22Rv1 (cell line): ENCODE results near the gene TRIM39.

Experiments used
- H3K27ac ChIP-seq: fragments of 450-650 bp; 2 replicates; pipeline ENCODE4 v1.5.1; 2017
- CTCF ChIP-seq: fragments of 450-650 bp; IDR thresholded peaks from 2 replicates; pipeline ENCODE4 v1.5.1; 2017; ENCODE audit warnings: mild to moderate bottlenecking
- ZFX ChIP-seq: fragments of 450-650 bp; IDR thresholded peaks from 2 replicates; pipeline ENCODE4 v1.6.1; 2017; ENCODE audit warnings: antibody characterized with exemption, borderline replicate concordance

The TRIM39 gene

GRCh38 chr6:30378290-30378937 lies 51.7 kb downstream of the TRIM39 start:
- TF ChIP-seq ZFX = no peak
- no peak for TF ChIP-seq CTCF
- H3K27ac ChIP-seq = no peak overlapping the region

GRCh38 chr6:30380464-30380863 lies 53.7 kb downstream of the TRIM39 start:
- no peak overlapping the region for H3K27ac ChIP-seq
- TF ChIP-seq ZFX (no peak), CTCF (no peak)

- no peak for TF ChIP-seq CTCF
- no peak for TF ChIP-seq ZFX
- H3K27ac ChIP-seq = no peak overlapping the region
These were observed 59.4 kb downstream of the TRIM39 start for GRCh38 chr6:30386166-30386565.

- H3K27ac ChIP-seq = no peak overlapping the region
- no peak for TF ChIP-seq ZFX
- no peak for TF ChIP-seq CTCF
These were observed 64.5 kb downstream of the TRIM39 start for GRCh38 chr6:30391240-30391639.
